Suprapubic skin (tissue), 4 donors: ENCODE data around the gene CACNG3. TPM values are rescaled to one million over a fixed set of nuclear protein-coding genes. Genes with fewer than 3 reads are reported as not detected.

Source experiments
- DNase-seq, 2 donors: peaks; one replicate each; pipeline ENCODE4 v3.0.0-alpha.2; 2019; ENCODE audit warnings: low spot score in 2 of 2
- H3K27ac ChIP-seq: fragments of 200-600 bp; sonication (generic); one replicate; pipeline ENCODE4 v1.5.1; 2019
- H3K27me3 ChIP-seq: fragments of 200-600 bp; sonication (generic); one replicate; pipeline ENCODE4 v1.5.1; 2019
- H3K36me3 ChIP-seq: fragments of 200-600 bp; sonication (generic); one replicate; pipeline ENCODE4 v1.5.1; 2019
- H3K4me1 ChIP-seq: fragments of 200-600 bp; sonication (generic); one replicate; pipeline ENCODE4 v1.5.1; 2019
- H3K4me3 ChIP-seq: fragments of 200-600 bp; sonication (generic); one replicate; pipeline ENCODE4 v1.5.1; 2019; ENCODE audit warnings: mild to moderate bottlenecking
- H3K9me3 ChIP-seq: fragments of 200-600 bp; sonication (generic); one replicate; pipeline ENCODE4 v1.5.1; 2019
- EP300 ChIP-seq: sonication (generic); formaldehyde crosslinking; IDR thresholded peaks from one replicate; pipeline ENCODE4 v1.6.1; 2017; ENCODE audit warnings: antibody characterized with exemption
- POLR2A ChIP-seq, 2 donors: fragments of 450-650 bp; IDR thresholded peaks; one replicate each; pipeline ENCODE4 v1.6.1; 2017; ENCODE audit warnings: antibody characterized with exemption in 2 of 2, mild to moderate bottlenecking in 2 of 2, moderate library complexity in 2 of 2
- POLR2AphosphoS5 ChIP-seq, 3 donors: sonication (generic); formaldehyde crosslinking; IDR thresholded peaks; one replicate each; pipeline ENCODE4 v1.6.1; 2017; ENCODE audit warnings: antibody characterized with exemption in 3 of 3
- WGBS: methylation state at CpG from one replicate; pipeline ENCODE4 v1.1.5; 2018; 5-methylcytosine and 5-hydroxymethylcytosine counted together
- total RNA-seq, 4 donors: library from RNA; depleted of rRNA; stranded (reverse); fragments of >200 nt; gene quantifications; one replicate each; pipeline ENCODE4 v1.1.0, GENCODE V29; 2016
- TF ChIP-seq, protein P1 (sequence below), 2 donors: fragments of 200-600 bp in 1 of 2; fragments of 450-650 bp in 1 of 2; sonication (generic) in 1 of 2; IDR thresholded peaks; one replicate each; pipeline ENCODE4 v1.5.1; 2016 to 2019; ENCODE audit warnings: antibody characterized with exemption in 2 of 2, mild to moderate bottlenecking in 1 of 2, moderate library complexity in 1 of 2

The CACNG3 gene
- total RNA-seq, 4 donors from 2014 or later = not detected

DNA sequence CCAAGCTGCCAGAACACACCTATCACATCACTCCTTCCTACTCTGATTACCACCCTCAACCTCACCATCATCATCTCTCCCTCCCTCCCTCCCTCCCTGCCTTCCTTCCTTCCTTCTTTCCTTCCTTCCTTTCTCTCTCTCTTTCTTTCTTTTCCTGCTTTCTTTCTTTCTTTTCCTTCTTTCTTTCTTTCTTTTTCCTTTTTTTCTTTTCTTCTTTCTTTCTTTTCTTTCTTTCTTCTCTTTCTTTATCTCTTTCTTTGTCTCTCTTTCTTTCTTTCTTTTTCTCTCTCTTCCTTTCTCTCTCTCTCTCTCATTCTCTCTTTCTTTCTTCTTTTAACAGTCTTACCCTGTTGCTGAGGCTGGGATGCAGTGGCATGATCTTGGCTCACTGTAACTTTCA lies 59.2 kb downstream of the CACNG3 start:
- TF ChIP-seq EP300 (no peak), POLR2AphosphoS5 (IDR thresholded peaks at IDR 0.05) (no peak), POLR2A (IDR thresholded peaks at IDR 0.05) (no peak)
- TF ChIP-seq, protein P1, sequence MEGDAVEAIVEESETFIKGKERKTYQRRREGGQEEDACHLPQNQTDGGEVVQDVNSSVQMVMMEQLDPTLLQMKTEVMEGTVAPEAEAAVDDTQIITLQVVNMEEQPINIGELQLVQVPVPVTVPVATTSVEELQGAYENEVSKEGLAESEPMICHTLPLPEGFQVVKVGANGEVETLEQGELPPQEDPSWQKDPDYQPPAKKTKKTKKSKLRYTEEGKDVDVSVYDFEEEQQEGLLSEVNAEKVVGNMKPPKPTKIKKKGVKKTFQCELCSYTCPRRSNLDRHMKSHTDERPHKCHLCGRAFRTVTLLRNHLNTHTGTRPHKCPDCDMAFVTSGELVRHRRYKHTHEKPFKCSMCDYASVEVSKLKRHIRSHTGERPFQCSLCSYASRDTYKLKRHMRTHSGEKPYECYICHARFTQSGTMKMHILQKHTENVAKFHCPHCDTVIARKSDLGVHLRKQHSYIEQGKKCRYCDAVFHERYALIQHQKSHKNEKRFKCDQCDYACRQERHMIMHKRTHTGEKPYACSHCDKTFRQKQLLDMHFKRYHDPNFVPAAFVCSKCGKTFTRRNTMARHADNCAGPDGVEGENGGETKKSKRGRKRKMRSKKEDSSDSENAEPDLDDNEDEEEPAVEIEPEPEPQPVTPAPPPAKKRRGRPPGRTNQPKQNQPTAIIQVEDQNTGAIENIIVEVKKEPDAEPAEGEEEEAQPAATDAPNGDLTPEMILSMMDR (IDR thresholded peaks at IDR 0.05) = no peak
- Histone ChIP-seq H3K36me3 (no peaks in the 10 kb centered on the region), H3K27ac (no peak overlapping the region), H3K27me3 (peaks cover 8% of the 10 kb centered on the region), H3K4me1 (no peaks in the 10 kb centered on the region), H3K4me3 (no peak overlapping the region), H3K9me3 (no peaks in the 10 kb centered on the region)
- DNase-seq = no peak

DNA sequence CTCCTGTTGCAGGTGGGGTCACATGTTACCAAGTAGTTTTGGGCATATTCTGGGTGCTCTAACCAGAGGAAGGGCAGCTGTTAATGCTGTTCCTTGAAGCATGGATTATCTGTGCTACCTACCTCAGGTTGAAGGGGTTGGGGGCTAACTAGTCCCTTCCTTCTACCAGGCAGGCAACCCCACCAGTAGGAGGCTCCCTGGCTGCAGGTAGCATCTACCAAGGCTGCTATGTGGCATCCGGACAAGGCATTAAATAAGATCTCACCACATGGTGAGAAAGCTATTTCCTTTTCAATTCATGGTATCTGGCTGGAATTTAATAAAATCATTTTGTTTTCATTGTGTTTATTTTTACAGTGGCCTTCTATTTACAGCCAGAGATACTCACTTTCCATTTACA lies 62.5 kb downstream of the CACNG3 start:
- peaks cover 19% of the 10 kb centered on the region for H3K27me3 ChIP-seq
- H3K27ac ChIP-seq = no peak overlapping the region
- no peaks in the 10 kb centered on the region for H3K9me3 ChIP-seq
- no peak for TF ChIP-seq POLR2AphosphoS5 (IDR thresholded peaks at IDR 0.05)
- TF ChIP-seq EP300 = no peak
- H3K4me3 ChIP-seq = no peak overlapping the region
- DNase-seq = no peak
- no peaks in the 10 kb centered on the region for H3K36me3 ChIP-seq
- WGBS = 31% methylated on average over 1 of the region's 1 CpG
- H3K4me1 ChIP-seq = no peaks in the 10 kb centered on the region

DNA sequence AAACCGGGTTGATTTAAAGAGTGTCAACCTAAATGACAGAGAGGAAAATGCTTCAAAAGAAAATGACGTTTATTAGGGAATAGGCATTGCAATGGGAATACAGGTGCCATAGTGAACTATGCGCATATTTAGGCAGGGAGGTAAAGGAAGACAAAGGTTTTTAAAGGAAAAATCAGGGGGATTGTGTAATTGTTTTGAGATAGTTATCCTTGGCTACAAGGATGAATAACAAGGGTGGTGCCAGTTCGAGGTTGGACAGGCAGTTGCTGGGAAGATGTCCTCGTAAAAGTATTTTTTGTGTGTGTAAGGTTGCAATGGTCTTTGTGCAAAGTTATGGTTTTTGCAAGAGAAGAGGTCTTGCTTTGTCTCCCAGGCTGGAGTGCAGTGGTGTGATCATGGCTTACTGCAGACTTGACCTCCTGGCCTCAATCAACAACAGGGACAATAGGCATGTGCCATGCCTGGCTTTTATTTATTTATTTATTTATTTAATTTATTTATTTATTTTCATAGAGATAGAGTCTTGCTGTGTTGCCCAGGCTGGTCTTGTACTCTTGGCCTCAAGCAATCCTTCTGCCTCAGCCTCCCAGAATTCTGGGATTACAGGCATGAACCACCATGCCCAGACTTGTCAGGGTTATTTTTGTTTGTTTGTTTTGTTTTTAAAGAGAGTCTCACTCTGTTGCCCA lies 63.1 kb downstream of the CACNG3 start:
- Histone ChIP-seq H3K27me3 (peaks cover 20% of the 10 kb centered on the region), H3K9me3 (no peaks in the 10 kb centered on the region), H3K4me3 (no peak overlapping the region), H3K36me3 (no peaks in the 10 kb centered on the region), H3K27ac (no peak overlapping the region), H3K4me1 (no peaks in the 10 kb centered on the region)
- 55% methylated on average over 5 of the region's 5 CpGs for WGBS
- no peak for DNase-seq
- TF ChIP-seq POLR2A (IDR thresholded peaks at IDR 0.05) = no peak
- TF ChIP-seq, protein P1 (IDR thresholded peaks at IDR 0.05) = no peak
- TF ChIP-seq POLR2AphosphoS5 (IDR thresholded peaks at IDR 0.05) = no peak
- no peak for TF ChIP-seq EP300

DNA sequence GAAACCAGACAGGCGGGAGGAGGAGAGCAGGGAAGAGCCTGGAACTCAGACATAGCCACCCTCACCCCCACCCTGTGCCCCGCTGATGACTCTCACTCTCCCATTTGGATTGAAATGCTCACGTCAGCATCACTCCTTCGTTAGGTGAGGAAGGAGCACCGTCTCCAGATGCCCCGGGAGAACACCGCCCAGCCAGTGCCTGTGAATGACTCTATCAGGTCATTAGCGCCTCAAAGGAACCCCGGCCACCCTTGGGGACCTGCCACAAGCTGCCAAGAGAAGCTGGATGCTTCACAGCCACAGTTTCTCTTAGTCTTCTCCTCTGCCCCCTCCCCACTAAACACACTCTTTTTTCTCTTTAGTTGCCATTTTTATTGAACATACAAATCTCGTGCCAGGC lies 66.0 kb downstream of the CACNG3 start:
- Histone ChIP-seq H3K27me3 (peaks cover 19% of the 10 kb centered on the region), H3K36me3 (no peaks in the 10 kb centered on the region), H3K9me3 (no peaks in the 10 kb centered on the region), H3K4me3 (no peak overlapping the region), H3K4me1 (no peaks in the 10 kb centered on the region), H3K27ac (no peak overlapping the region)
- DNase-seq = peak in 1 of 2 donors; percentile 21
- no peak for TF ChIP-seq POLR2A (IDR thresholded peaks at IDR 0.05)
- TF ChIP-seq EP300 = no peak
- TF ChIP-seq, protein P1 (IDR thresholded peaks at IDR 0.05) = no peak
- TF ChIP-seq POLR2AphosphoS5 (IDR thresholded peaks at IDR 0.05) = no peak
- 45% methylated on average over 10 of the region's 10 CpGs for WGBS

DNA sequence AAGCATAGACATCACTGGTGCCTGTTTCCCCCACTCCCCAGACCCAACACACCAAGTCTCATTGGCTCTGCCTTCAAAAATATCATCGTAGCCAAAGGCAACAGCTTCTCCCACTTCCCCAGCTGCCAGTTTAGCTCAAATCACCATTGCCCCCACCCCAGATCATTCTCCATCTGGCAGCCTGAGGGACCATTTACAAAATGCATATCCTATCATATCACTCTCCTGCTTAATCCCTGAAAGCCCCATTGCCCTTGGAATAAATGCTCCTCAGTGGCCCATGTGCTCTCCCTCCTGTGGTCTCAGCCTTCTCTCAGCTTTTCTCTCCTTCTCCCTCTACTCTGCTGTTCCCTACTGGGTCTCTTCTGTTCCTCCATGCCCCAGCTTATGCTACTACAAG lies 68.3 kb downstream of the CACNG3 start:
- Histone ChIP-seq H3K27me3 (peaks cover 19% of the 10 kb centered on the region), H3K9me3 (no peaks in the 10 kb centered on the region), H3K27ac (no peak overlapping the region), H3K4me1 (no peaks in the 10 kb centered on the region), H3K4me3 (no peak overlapping the region), H3K36me3 (no peaks in the 10 kb centered on the region)
- no peak for TF ChIP-seq POLR2A (IDR thresholded peaks at IDR 0.05)
- TF ChIP-seq, protein P1 (IDR thresholded peaks at IDR 0.05) = no peak
- no peak for TF ChIP-seq POLR2AphosphoS5 (IDR thresholded peaks at IDR 0.05)
- no peak for TF ChIP-seq EP300
- no peak for DNase-seq
- 71% methylated on average over 1 of the region's 1 CpG for WGBS
